ENCODE data around the gene CDH24. TPM values are rescaled to one million over a fixed set of nuclear protein-coding genes. Genes with fewer than 3 reads are reported as not detected.

Gene CDH24
- polyA plus RNA-seq, 3 donors from 2014 or later, result 0.64 to 1.2 (median 0.78) TPM

DNA sequence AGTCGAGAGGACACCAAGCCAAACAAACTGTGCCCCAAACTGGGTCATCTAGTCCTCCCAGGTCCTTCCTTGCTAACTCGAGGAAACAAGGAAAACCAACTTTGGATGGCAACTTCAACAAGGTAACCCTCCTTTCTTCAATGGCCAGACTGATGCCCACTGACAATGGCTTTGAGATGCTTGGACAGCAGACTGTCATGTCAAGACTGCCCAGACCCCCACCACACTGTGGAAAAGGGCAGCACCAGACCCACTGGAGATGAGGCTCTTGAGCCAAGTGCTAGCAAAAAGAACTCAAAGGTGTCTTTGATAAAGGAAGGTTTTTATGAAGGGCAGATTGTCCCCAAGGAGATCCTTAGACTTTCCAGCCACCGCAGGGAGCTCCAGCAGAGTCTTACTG lies 9.0 kb upstream of the CDH24 start:
- Mint-ChIP-seq H3K9me3 (no peaks in the 10 kb centered on the region), H3K4me1 (peaks cover 24 to 25% of the 10 kb centered on the region in 2 donors), H3K4me3 (no peak overlapping the region), H3K27ac (no peak overlapping the region), H3K27me3 (ENCODE audit: low read depth in 3 of 3) (peaks cover 0 to 10% (median 5%) of the 10 kb centered on the region in 3 donors), H3K36me3 (peaks cover 4 to 33% (median 19%) of the 10 kb centered on the region in 3 donors)
- no peak for DNase-seq

GRCh38 chr14:23063601-23064000 lies 6.3 kb upstream of the CDH24 start:
- no peak for DNase-seq
- peaks cover 4 to 34% (median 15%) of the 10 kb centered on the region in 3 donors for H3K36me3 Mint-ChIP-seq
- H3K27me3 Mint-ChIP-seq (ENCODE audit: low read depth in 3 of 3), result peaks cover 0 to 5% (median 5%) of the 10 kb centered on the region in 3 donors
- H3K4me3 Mint-ChIP-seq, result no peak overlapping the region
- peaks cover 5% of the 10 kb centered on the region in 2 donors for H3K4me1 Mint-ChIP-seq
- H3K9me3 Mint-ChIP-seq, result peaks cover 0 to 1% (median 0%) of the 10 kb centered on the region in 6 donors
- H3K27ac Mint-ChIP-seq, result peak overlapping the region in 1 of 6 donors; percentile 73

DNA sequence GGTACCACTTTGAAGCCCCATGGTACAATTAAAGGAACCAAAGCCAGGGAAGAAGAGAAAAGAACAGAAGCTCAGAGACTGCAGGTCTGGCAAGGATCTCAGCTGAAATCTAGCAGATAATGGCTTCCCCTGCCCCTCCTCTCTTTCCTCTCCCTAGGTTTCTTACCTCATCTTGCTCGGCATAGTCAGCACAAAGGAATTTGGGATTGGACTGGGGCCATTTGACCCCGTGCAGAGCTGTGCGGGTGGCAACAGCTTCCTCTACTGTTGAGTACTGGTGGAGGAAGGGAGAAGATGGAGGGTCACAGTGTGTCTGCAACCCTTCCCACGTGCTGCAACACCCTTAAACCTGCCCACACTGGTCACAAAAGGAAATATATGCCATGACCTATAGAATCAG lies 4.7 kb upstream of the CDH24 start:
- H3K27me3 Mint-ChIP-seq (ENCODE audit: low read depth in 3 of 3), result peaks cover under 1 to 6% (median 5%) of the 10 kb centered on the region in 3 donors
- no peak for DNase-seq
- H3K27ac Mint-ChIP-seq, result peak overlapping the region in 1 of 6 donors; percentile 66
- peaks cover 0 to 1% (median 0%) of the 10 kb centered on the region in 6 donors for H3K9me3 Mint-ChIP-seq
- H3K4me3 Mint-ChIP-seq, result no peak overlapping the region
- peaks cover 4 to 33% (median 17%) of the 10 kb centered on the region in 3 donors for H3K36me3 Mint-ChIP-seq
- H3K4me1 Mint-ChIP-seq, result peaks cover 7% of the 10 kb centered on the region in 2 donors

- H3K27ac Mint-ChIP-seq, result peak overlapping the region in 1 of 6 donors; percentile 22
- H3K4me1 Mint-ChIP-seq, result peaks cover 18 to 19% of the 10 kb centered on the region in 2 donors
- DNase-seq, result no peak
- H3K9me3 Mint-ChIP-seq, result peaks cover 0 to 1% (median 0%) of the 10 kb centered on the region in 6 donors
- peaks cover 2 to 5% (median 3%) of the 10 kb centered on the region in 3 donors for H3K27me3 Mint-ChIP-seq (ENCODE audit: low read depth in 3 of 3)
- H3K36me3 Mint-ChIP-seq, result peaks cover 2 to 29% (median 14%) of the 10 kb centered on the region in 3 donors
- H3K4me3 Mint-ChIP-seq, result no peak overlapping the region
These were observed 3.4 kb upstream of the CDH24 start for GRCh38 chr14:23060536-23061260.

- peaks cover 18 to 19% of the 10 kb centered on the region in 2 donors for H3K4me1 Mint-ChIP-seq
- DNase-seq, result no peak
- no peak overlapping the region for H3K27ac Mint-ChIP-seq
- H3K9me3 Mint-ChIP-seq, result peaks cover 0 to 1% (median 0%) of the 10 kb centered on the region in 6 donors
- H3K36me3 Mint-ChIP-seq, result peaks cover 0 to 24% (median 11%) of the 10 kb centered on the region in 3 donors
- H3K4me3 Mint-ChIP-seq, result peak overlapping the region in 2 of 5 donors; percentile 15 to 38
- H3K27me3 Mint-ChIP-seq (ENCODE audit: low read depth in 3 of 3), result peaks cover 0 to 5% (median 2%) of the 10 kb centered on the region in 3 donors
These were observed 1.6 kb upstream of the CDH24 start for GRCh38 chr14:23058654-23059504.

DNA sequence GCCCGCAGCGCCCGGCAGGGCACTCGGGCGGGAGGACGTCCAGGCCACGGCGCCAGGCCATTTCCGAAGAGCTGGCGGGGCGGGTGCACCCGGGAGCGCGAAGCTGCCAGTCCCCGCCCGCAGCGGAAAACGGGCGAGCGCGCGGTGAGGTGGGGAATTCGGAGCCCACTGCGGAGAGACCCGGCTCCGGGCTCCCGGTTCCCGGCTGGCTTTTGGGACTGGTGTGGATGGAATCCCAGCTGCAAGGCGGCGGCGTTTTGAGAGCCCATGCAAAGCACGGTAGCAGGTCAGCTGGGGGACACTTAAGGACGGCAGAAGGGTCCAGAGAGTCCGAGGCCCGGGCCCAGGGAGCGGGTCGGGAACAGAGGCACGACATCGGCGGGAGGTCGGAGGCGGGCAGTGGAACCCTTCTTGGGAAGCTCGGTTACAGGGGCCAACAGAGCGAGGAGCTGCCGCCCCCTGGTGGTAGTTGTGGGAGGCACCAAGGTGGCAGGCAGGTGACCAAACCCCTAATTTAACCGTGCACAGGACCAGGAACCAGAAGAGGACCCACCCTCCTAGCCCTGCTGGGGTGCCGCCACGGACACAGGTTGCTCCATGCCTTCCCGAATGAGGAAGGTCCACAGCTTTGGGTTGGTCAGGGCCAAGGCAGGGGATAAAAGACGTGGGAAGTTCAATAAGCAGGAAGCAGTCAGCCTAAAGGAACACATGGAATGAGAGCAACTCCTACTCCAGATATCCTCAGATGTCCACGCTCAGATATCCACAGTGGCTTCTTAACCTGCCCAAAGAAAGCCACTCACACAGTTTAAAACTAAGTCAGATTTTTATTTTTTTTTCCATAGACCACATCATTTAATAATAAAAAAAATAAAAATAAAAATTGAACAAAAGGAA lies 685 bp upstream of the CDH24 start:
- Mint-ChIP-seq H3K9me3 (peaks cover 0 to 1% (median 0%) of the 10 kb centered on the region in 6 donors), H3K36me3 (peaks cover 0 to 16% (median 6%) of the 10 kb centered on the region in 3 donors), H3K4me1 (peaks cover 18 to 19% of the 10 kb centered on the region in 2 donors), H3K27me3 (ENCODE audit: low read depth in 3 of 3) (peaks cover 0 to 5% (median 2%) of the 10 kb centered on the region in 3 donors), H3K4me3 (peak overlapping the region; percentile 86 to 92 (median 89)), H3K27ac (peak overlapping the region in 4 of 6 donors; percentile 40 to 69 (median 58))
- peak; percentile 80 to 84 (median 80) for DNase-seq

DNA sequence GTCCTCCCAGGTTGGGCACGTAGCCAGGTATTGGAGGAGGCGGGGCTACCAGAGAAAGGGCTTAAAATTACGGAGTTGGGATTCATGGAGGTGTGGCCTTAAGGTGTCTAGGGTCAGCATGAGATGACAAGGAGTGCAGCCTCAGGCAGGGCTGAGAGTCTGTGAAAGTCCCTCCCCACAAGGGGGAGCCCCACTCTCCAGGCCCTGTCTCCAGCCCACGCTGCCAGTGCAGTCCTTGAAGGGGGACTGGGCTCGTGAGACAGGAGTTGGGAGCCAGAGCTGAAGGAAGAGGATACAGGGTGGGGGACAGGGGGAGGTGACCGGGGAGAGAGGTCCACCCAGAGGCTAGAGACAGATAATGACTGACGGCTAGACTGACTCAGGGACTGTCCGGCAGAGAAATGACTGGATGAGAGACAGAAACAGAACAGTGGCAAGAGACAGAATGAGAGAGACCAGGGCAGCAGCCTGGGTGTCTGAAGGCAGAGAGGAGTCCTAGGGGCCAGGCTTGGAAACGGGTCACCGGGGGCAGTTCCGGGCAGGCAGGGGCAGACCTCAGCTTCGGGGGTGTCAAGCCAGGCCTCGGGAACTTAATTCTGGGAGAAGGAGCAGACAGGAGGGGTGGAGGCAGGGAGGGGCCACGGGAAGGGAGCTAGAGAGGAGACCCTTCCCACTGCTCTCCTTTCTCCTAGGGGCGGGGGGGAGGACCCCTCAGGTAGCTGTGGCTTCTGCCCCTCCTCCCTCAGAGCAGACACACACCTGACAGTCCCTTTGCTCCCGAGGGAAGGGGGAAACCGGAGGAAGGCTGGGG lies 970 bp downstream of the CDH24 start:
- Mint-ChIP-seq H3K27ac (peak overlapping the region in 4 of 6 donors; percentile 53 to 83 (median 74)), H3K4me3 (peak overlapping the region; percentile 78 to 91 (median 88)), H3K27me3 (ENCODE audit: low read depth in 3 of 3) (peaks cover 0 to 5% (median 2%) of the 10 kb centered on the region in 3 donors), H3K9me3 (peaks cover 0 to 1% (median 0%) of the 10 kb centered on the region in 6 donors), H3K4me1 (peaks cover 18 to 19% of the 10 kb centered on the region in 2 donors), H3K36me3 (peaks cover 0 to 5% (median 3%) of the 10 kb centered on the region in 3 donors)
- peak; percentile 64 to 65 (median 64) for DNase-seq

GRCh38 chr14:23055621-23056144 lies 1.6 kb downstream of the CDH24 start:
- H3K27me3 Mint-ChIP-seq (ENCODE audit: low read depth in 3 of 3), result peaks cover 0 to 5% (median 2%) of the 10 kb centered on the region in 3 donors
- H3K9me3 Mint-ChIP-seq, result peaks cover 0 to 1% (median 0%) of the 10 kb centered on the region in 6 donors
- peak overlapping the region in 4 of 5 donors; percentile 78 to 91 (median 88) for H3K4me3 Mint-ChIP-seq
- peak overlapping the region in 1 of 6 donors; percentile 53 for H3K27ac Mint-ChIP-seq
- H3K36me3 Mint-ChIP-seq, result peaks cover 0 to 3% (median under 1%) of the 10 kb centered on the region in 3 donors
- no peak for DNase-seq
- H3K4me1 Mint-ChIP-seq, result peaks cover 18 to 19% of the 10 kb centered on the region in 2 donors

DNA sequence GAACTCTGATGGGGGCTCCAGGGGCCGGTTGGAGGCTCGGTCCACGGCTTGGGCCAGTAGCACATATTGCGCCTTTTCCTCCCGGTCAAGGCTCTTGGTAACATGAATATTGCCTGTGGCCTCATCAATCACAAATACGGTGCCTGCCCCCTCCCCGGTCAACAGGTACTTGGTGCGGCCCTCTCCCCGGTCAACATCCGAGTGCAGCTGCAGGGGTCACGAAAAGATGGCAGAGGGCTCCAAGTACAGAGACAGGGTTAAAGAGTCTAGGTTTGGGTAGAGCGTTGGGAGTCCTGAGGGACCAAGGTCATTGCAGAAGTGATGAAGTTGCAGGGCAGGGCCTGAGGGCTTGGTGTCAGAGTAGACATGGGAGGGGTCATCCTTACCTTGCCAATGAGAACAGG lies 2.2 kb downstream of the CDH24 start:
- Mint-ChIP-seq H3K27me3 (ENCODE audit: low read depth in 3 of 3) (peaks cover 0 to 5% (median 2%) of the 10 kb centered on the region in 3 donors), H3K36me3 (peaks cover 0 to 3% (median 0%) of the 10 kb centered on the region in 3 donors), H3K27ac (peak overlapping the region in 1 of 6 donors; percentile 40), H3K4me3 (no peak overlapping the region), H3K9me3 (peaks cover 0 to 1% (median 0%) of the 10 kb centered on the region in 6 donors), H3K4me1 (peaks cover 18 to 19% of the 10 kb centered on the region in 2 donors)
- no peak for DNase-seq

- H3K27ac Mint-ChIP-seq, result no peak overlapping the region
- H3K27me3 Mint-ChIP-seq (ENCODE audit: low read depth in 3 of 3), result peaks cover 0 to 3% (median 2%) of the 10 kb centered on the region in 3 donors
- H3K4me1 Mint-ChIP-seq, result peaks cover 17 to 19% of the 10 kb centered on the region in 2 donors
- H3K9me3 Mint-ChIP-seq, result no peaks in the 10 kb centered on the region
- no peak for DNase-seq
- peaks cover 0 to 3% (median 0%) of the 10 kb centered on the region in 3 donors for H3K36me3 Mint-ChIP-seq
- H3K4me3 Mint-ChIP-seq, result no peak overlapping the region
These were observed 3.1 kb downstream of the CDH24 start for GRCh38 chr14:23054000-23054811.

GRCh38 chr14:23053426-23053825 lies 3.9 kb downstream of the CDH24 start:
- no peaks in the 10 kb centered on the region for H3K9me3 Mint-ChIP-seq
- peaks cover 0 to 3% (median 2%) of the 10 kb centered on the region in 3 donors for H3K27me3 Mint-ChIP-seq (ENCODE audit: low read depth in 3 of 3)
- DNase-seq, result no peak
- no peak overlapping the region for H3K4me3 Mint-ChIP-seq
- H3K27ac Mint-ChIP-seq, result peak overlapping the region in 1 of 6 donors; percentile 58
- H3K4me1 Mint-ChIP-seq, result peaks cover 16 to 19% of the 10 kb centered on the region in 2 donors
- H3K36me3 Mint-ChIP-seq, result peaks cover 0 to 3% (median 0%) of the 10 kb centered on the region in 3 donors
